ENCODE measurements around the gene CDPF1. TPM values are rescaled to one million over a fixed set of nuclear protein-coding genes. Genes with fewer than 3 reads are reported as not detected.

CDPF1 gene
- total RNA-seq, 1 donor from 2014 or later, result 5.7 TPM

GRCh38 chr22:46273432-46274148 lies 23.5 kb upstream of the CDPF1 start:
- Histone ChIP-seq H3K4me3 (ENCODE audit: insufficient read depth, low read depth, low read length) (no peak overlapping the region), H3K27me3 (ENCODE audit: insufficient read depth, low read length) (no peaks in the 10 kb centered on the region), H3K36me3 (ENCODE audit: insufficient read depth, low read length) (peaks cover 22% of the 10 kb centered on the region), H2AFZ (ENCODE audit: low read depth, low read length) (no peak overlapping the region), H3K79me2 (ENCODE audit: insufficient read depth, low read length) (peaks cover 13% of the 10 kb centered on the region), H3K9ac (ENCODE audit: low read length) (no peak overlapping the region), H4K20me1 (ENCODE audit: insufficient read depth, low read length) (no peaks in the 10 kb centered on the region), H3K9me3 (ENCODE audit: insufficient read depth, low read depth, low read length) (no peaks in the 10 kb centered on the region), H3K4me1 (ENCODE audit: insufficient read depth, low read length) (peaks cover under 1% of the 10 kb centered on the region), H3K27ac (ENCODE audit: low read depth, low read length) (no peak overlapping the region), H3K4me2 (ENCODE audit: low read length) (no peak overlapping the region)
- Mint-ChIP-seq H3K9me3 (ENCODE audit: unreplicated experiment) (no peaks in the 10 kb centered on the region), H3K36me3 (ENCODE audit: low read depth, unreplicated experiment) (peaks cover 22% of the 10 kb centered on the region), H3K27ac (ENCODE audit: unreplicated experiment) (no peak overlapping the region), H3K4me3 (ENCODE audit: unreplicated experiment) (no peak overlapping the region), H3K27me3 (ENCODE audit: low read depth, unreplicated experiment) (no peaks in the 10 kb centered on the region), H3K4me1 (ENCODE audit: low read depth, unreplicated experiment) (peaks cover 3% of the 10 kb centered on the region)
- TF ChIP-seq CTCF (IDR thresholded peaks at IDR 0.05; ENCODE audit: insufficient read depth, low read depth, low read length) (no peak), EZH2 (IDR thresholded peaks at IDR 0.05; ENCODE audit: insufficient read depth, low read length) (no peak)
- no peak for DNase-seq (ENCODE audit: low read depth)
- no peak for FAIRE-seq

- no peak for TF ChIP-seq EZH2 (IDR thresholded peaks at IDR 0.05; ENCODE audit: insufficient read depth, low read length)
- TF ChIP-seq CTCF (IDR thresholded peaks at IDR 0.05; ENCODE audit: insufficient read depth, low read depth, low read length), result no peak
- peaks cover 5% of the 10 kb centered on the region for H3K4me1 Mint-ChIP-seq (ENCODE audit: low read depth, unreplicated experiment)
- H3K27ac Mint-ChIP-seq (ENCODE audit: unreplicated experiment), result no peak overlapping the region
- Histone ChIP-seq H4K20me1 (ENCODE audit: insufficient read depth, low read length) (no peaks in the 10 kb centered on the region), H2AFZ (ENCODE audit: low read depth, low read length) (no peak overlapping the region), H3K79me2 (ENCODE audit: insufficient read depth, low read length) (peaks cover 19% of the 10 kb centered on the region), H3K27ac (ENCODE audit: low read depth, low read length) (no peak overlapping the region), H3K9me3 (ENCODE audit: insufficient read depth, low read depth, low read length) (no peaks in the 10 kb centered on the region), H3K4me1 (ENCODE audit: insufficient read depth, low read length) (peaks cover 5% of the 10 kb centered on the region), H3K4me2 (ENCODE audit: low read length) (no peak overlapping the region), H3K36me3 (ENCODE audit: insufficient read depth, low read length) (peaks cover 22% of the 10 kb centered on the region), H3K9ac (ENCODE audit: low read length) (no peak overlapping the region), H3K4me3 (ENCODE audit: insufficient read depth, low read depth, low read length) (no peak overlapping the region), H3K27me3 (ENCODE audit: insufficient read depth, low read length) (no peaks in the 10 kb centered on the region)
- H3K27me3 Mint-ChIP-seq (ENCODE audit: low read depth, unreplicated experiment), result no peaks in the 10 kb centered on the region
- H3K9me3 Mint-ChIP-seq (ENCODE audit: unreplicated experiment), result no peaks in the 10 kb centered on the region
- DNase-seq (ENCODE audit: low read depth) (no peak), FAIRE-seq (no peak)
- H3K4me3 Mint-ChIP-seq (ENCODE audit: unreplicated experiment), result no peak overlapping the region
- peaks cover 23% of the 10 kb centered on the region for H3K36me3 Mint-ChIP-seq (ENCODE audit: low read depth, unreplicated experiment)
These were observed 22.8 kb upstream of the CDPF1 start for GRCh38 chr22:46272762-46273431.

DNA sequence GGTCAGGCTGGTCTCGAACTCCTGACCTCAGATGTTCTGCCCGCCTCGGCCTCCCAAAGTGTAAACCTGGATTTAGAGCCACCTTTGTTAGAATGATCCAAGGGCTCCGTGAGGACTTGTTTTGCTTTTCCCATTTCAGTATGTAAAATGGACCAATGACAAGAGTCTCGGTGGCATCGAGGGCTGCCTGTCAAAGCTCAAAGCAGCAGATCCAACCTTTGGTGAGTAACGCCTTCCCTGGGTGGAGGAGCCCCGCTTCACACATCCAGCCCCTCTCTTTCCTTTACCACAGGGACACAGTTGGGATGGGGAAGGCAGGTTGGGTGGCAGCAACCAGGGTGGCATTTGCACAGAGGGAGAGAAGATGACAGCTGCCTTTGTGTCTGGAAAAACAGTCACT lies 22.1 kb upstream of the CDPF1 start:
- TF ChIP-seq EZH2 (IDR thresholded peaks at IDR 0.05; ENCODE audit: insufficient read depth, low read length) (no peak), CTCF (IDR thresholded peaks at IDR 0.05; ENCODE audit: insufficient read depth, low read depth, low read length) (no peak)
- H2AFZ ChIP-seq (ENCODE audit: low read depth, low read length), result no peak overlapping the region
- no peak overlapping the region for H3K9ac ChIP-seq (ENCODE audit: low read length)
- Mint-ChIP-seq H3K4me3 (ENCODE audit: unreplicated experiment) (no peak overlapping the region), H3K36me3 (ENCODE audit: low read depth, unreplicated experiment) (peaks cover 19% of the 10 kb centered on the region), H3K9me3 (ENCODE audit: unreplicated experiment) (no peaks in the 10 kb centered on the region), H3K27me3 (ENCODE audit: low read depth, unreplicated experiment) (no peaks in the 10 kb centered on the region), H3K27ac (ENCODE audit: unreplicated experiment) (no peak overlapping the region), H3K4me1 (ENCODE audit: low read depth, unreplicated experiment) (peaks cover 5% of the 10 kb centered on the region)
- no peak overlapping the region for H3K27ac ChIP-seq (ENCODE audit: low read depth, low read length)
- H3K27me3 ChIP-seq (ENCODE audit: insufficient read depth, low read length), result no peaks in the 10 kb centered on the region
- DNase-seq (ENCODE audit: low read depth) (no peak), FAIRE-seq (no peak)
- H3K4me2 ChIP-seq (ENCODE audit: low read length), result no peak overlapping the region
- H3K79me2 ChIP-seq (ENCODE audit: insufficient read depth, low read length), result peaks cover 19% of the 10 kb centered on the region
- peaks cover 5% of the 10 kb centered on the region for H3K4me1 ChIP-seq (ENCODE audit: insufficient read depth, low read length)
- no peaks in the 10 kb centered on the region for H3K9me3 ChIP-seq (ENCODE audit: insufficient read depth, low read depth, low read length)
- no peak overlapping the region for H3K4me3 ChIP-seq (ENCODE audit: insufficient read depth, low read depth, low read length)
- H3K36me3 ChIP-seq (ENCODE audit: insufficient read depth, low read length), result peaks cover 20% of the 10 kb centered on the region
- H4K20me1 ChIP-seq (ENCODE audit: insufficient read depth, low read length), result no peaks in the 10 kb centered on the region
